HG03280 (cell line): Measurements from ENCODE around the gene YWHAG.
"Not testable (repeated sequence)": the region's sequence is repeated elsewhere in the genome, so short reads cannot be mapped to it uniquely, and the experiment has no call there.

Experiments
- ATAC-seq: cut with Tn5 transposase; IDR thresholded peaks from one replicate; pipeline ENCODE4 v1.9.1; 2021; ENCODE audit warnings: mild to moderate bottlenecking, moderate library complexity; ENCODE audit not compliant: unreplicated experiment

YWHAG gene

GRCh38 chr7:76349313-76349885, 9.4 kb downstream of the YWHAG start:
- ATAC-seq = no peak

- ATAC-seq = no peak
These were observed 11.1 kb downstream of the YWHAG start for GRCh38 chr7:76347710-76348109.

- ATAC-seq = no peak
These were observed 12.0 kb downstream of the YWHAG start for GRCh38 chr7:76346778-76347177.

- ATAC-seq = no peak
These were observed 12.7 kb downstream of the YWHAG start for GRCh38 chr7:76346097-76346496.

- ATAC-seq = no peak
These were observed 14.9 kb downstream of the YWHAG start for GRCh38 chr7:76343931-76344321.

- ATAC-seq = no peak
These were observed 15.4 kb downstream of the YWHAG start for GRCh38 chr7:76343294-76343930.

GRCh38 chr7:76342222-76342621, 16.6 kb downstream of the YWHAG start:
- no peak for ATAC-seq

- no peak for ATAC-seq
These were observed 18.1 kb downstream of the YWHAG start for GRCh38 chr7:76340617-76341131.

GRCh38 chr7:76338298-76339084, 20.3 kb downstream of the YWHAG start:
- no peak for ATAC-seq

GRCh38 chr7:76337147-76337546, 21.6 kb downstream of the YWHAG start:
- ATAC-seq = no peak

- ATAC-seq = no peak
These were observed 22.7 kb downstream of the YWHAG start for GRCh38 chr7:76336094-76336493.

- ATAC-seq = not testable (repeated sequence)
These were observed 23.4 kb downstream of the YWHAG start for GRCh38 chr7:76335417-76335816.

GRCh38 chr7:76334320-76334967, 24.3 kb downstream of the YWHAG start:
- ATAC-seq = no peak

- no peak for ATAC-seq
These were observed 25.2 kb downstream of the YWHAG start for GRCh38 chr7:76333511-76334101.

GRCh38 chr7:76332078-76332477, 26.7 kb downstream of the YWHAG start:
- ATAC-seq = no peak

- no peak for ATAC-seq
These were observed 28.1 kb downstream of the YWHAG start for GRCh38 chr7:76330673-76331072.

- ATAC-seq = no peak
These were observed 28.5 kb downstream of the YWHAG start for GRCh38 chr7:76330261-76330660.

GRCh38 chr7:76329479-76329878, 29.3 kb downstream of the YWHAG start:
- no peak for ATAC-seq

GRCh38 chr7:76328389-76328788, 30.4 kb downstream of the YWHAG start:
- no peak for ATAC-seq

- no peak for ATAC-seq
These were observed 31.2 kb downstream of the YWHAG start for GRCh38 chr7:76327610-76328009.

- ATAC-seq = no peak
These were observed 32.1 kb downstream of the YWHAG start for GRCh38 chr7:76326646-76327233.
